SK-N-SH treated with all-trans-retinoic acid at 6 μM for 48 hours (cell line): ENCODE results near the gene IMMP2L.

ENCODE experiments used
- ATAC-seq: fragments of 200-7000 bp; cut with Tn5 transposase; 3 replicates; pipeline ENCODE4 v1.9.1; 2020; ENCODE audit warnings: mild to moderate bottlenecking, moderate library complexity
- ARNTL ChIP-seq: fragments of 450-650 bp; formaldehyde crosslinking; IDR thresholded peaks from 2 replicates; pipeline ENCODE4 v1.5.0; 2020; ENCODE audit warnings: low read depth, mild to moderate bottlenecking, moderate library complexity, borderline replicate concordance
- BACH2 ChIP-seq: fragments of 250-450 bp; sonication (Bioruptor Pico); IDR thresholded peaks from 2 replicates; pipeline ENCODE4 v1.9.0; 2021; ENCODE audit warnings: mild to moderate bottlenecking, borderline replicate concordance
- CREB5 ChIP-seq: fragments of 250-450 bp; sonication (Bioruptor Pico); IDR thresholded peaks from 2 replicates; pipeline ENCODE4 v1.5.1; 2020; ENCODE audit warnings: low read depth, mild to moderate bottlenecking, moderate library complexity
- CSDC2 ChIP-seq: fragments of 250-450 bp; sonication (Bioruptor Pico); IDR thresholded peaks from 2 replicates; pipeline ENCODE4 v1.5.0; 2020; ENCODE audit warnings: mild to moderate bottlenecking, moderate library complexity
- CSRNP3 ChIP-seq: fragments of 250-450 bp; sonication (Bioruptor Pico); IDR thresholded peaks from 2 replicates; pipeline ENCODE4 v1.5.1; 2021; ENCODE audit warnings: mild to moderate bottlenecking, moderate library complexity
- ESRRG ChIP-seq: fragments of 250-450 bp; sonication (Bioruptor Pico); IDR thresholded peaks from 2 replicates; pipeline ENCODE4 v1.6.1; 2021; ENCODE audit warnings: mild to moderate bottlenecking
- GLIS3 ChIP-seq: fragments of 250-450 bp; sonication (Bioruptor Pico); IDR thresholded peaks from 2 replicates; pipeline ENCODE4 v1.5.0; 2020; ENCODE audit warnings: mild to moderate bottlenecking, moderate library complexity
- ISL1 ChIP-seq: fragments of 250-450 bp; sonication (Bioruptor Pico); IDR thresholded peaks from 2 replicates; pipeline ENCODE4 v2.1.2; 2022; ENCODE audit warnings: mild to moderate bottlenecking, moderate library complexity
- OSR1 ChIP-seq: fragments of 250-450 bp; sonication (Bioruptor Pico); IDR thresholded peaks from 2 replicates; pipeline ENCODE4 v1.8.0; 2022; ENCODE audit warnings: moderate library complexity, mild to moderate bottlenecking, inconsistent platforms
- PATZ1 ChIP-seq: fragments of 250-450 bp; sonication (Bioruptor Pico); IDR thresholded peaks from 2 replicates; pipeline ENCODE4 v1.8.0; 2020; ENCODE audit warnings: mild to moderate bottlenecking, moderate library complexity, borderline replicate concordance
- POU6F1 ChIP-seq: fragments of 250-450 bp; sonication (Bioruptor Pico); IDR thresholded peaks from 2 replicates; pipeline ENCODE4 v1.8.0; 2021; ENCODE audit warnings: low read depth, mild to moderate bottlenecking, moderate library complexity, borderline replicate concordance
- PPARA ChIP-seq: fragments of 250-450 bp; sonication (Bioruptor Pico); IDR thresholded peaks from 2 replicates; pipeline ENCODE4 v1.5.0; 2020; ENCODE audit warnings: mild to moderate bottlenecking, borderline replicate concordance
- RARB ChIP-seq: fragments of 250-450 bp; sonication (Bioruptor Pico); IDR thresholded peaks from 2 replicates; pipeline ENCODE4 v1.8.0; 2021; ENCODE audit warnings: mild to moderate bottlenecking, moderate library complexity
- SNAI2 ChIP-seq: fragments of 250-450 bp; sonication (Bioruptor Pico); IDR thresholded peaks from 2 replicates; pipeline ENCODE4 v1.5.0; 2020; ENCODE audit warnings: mild to moderate bottlenecking, moderate library complexity
- TCF4 ChIP-seq: fragments of 250-450 bp; sonication (Bioruptor Pico); IDR thresholded peaks from 2 replicates; pipeline ENCODE4 v1.8.0; 2021; ENCODE audit warnings: mild to moderate bottlenecking, moderate library complexity, borderline replicate concordance
- TOX ChIP-seq: fragments of 250-450 bp; sonication (Bioruptor Pico); IDR thresholded peaks from 2 replicates; pipeline ENCODE4 v1.8.0; 2021; ENCODE audit warnings: mild to moderate bottlenecking, moderate library complexity, borderline replicate concordance
- ZFP30 ChIP-seq: fragments of 450-650 bp; formaldehyde crosslinking; IDR thresholded peaks from 2 replicates; pipeline ENCODE4 v1.5.0; 2022; ENCODE audit warnings: mild to moderate bottlenecking, moderate library complexity
- ZNF565 ChIP-seq: fragments of 450-650 bp; formaldehyde crosslinking; conservative IDR thresholded peaks from 2 replicates; pipeline ENCODE4 v1.5.0; 2020; ENCODE audit warnings: low read depth, mild to moderate bottlenecking, moderate library complexity

The IMMP2L gene

GRCh38 chr7:111071556-111071955 is 490.7 kb downstream of the IMMP2L start:
- TF ChIP-seq PATZ1 (CRISPR knock-in tag) (no peak), ISL1 (CRISPR knock-in tag) (no peak)
- ATAC-seq, result no peak

GRCh38 chr7:111068618-111069017 is 493.7 kb downstream of the IMMP2L start:
- TF ChIP-seq OSR1, result no peak
- no peak for TF ChIP-seq POU6F1 (CRISPR knock-in tag)
- TF ChIP-seq PPARA (CRISPR knock-in tag), result no peak
- TF ChIP-seq SNAI2 (CRISPR knock-in tag), result no peak
- no peak for TF ChIP-seq ZNF565 (CRISPR knock-in tag)
- TF ChIP-seq PATZ1 (CRISPR knock-in tag), result no peak
- no peak for TF ChIP-seq BACH2 (CRISPR knock-in tag)
- no peak for TF ChIP-seq ARNTL (CRISPR knock-in tag)
- no peak for TF ChIP-seq RARB (CRISPR knock-in tag)
- TF ChIP-seq ESRRG (CRISPR knock-in tag), result no peak
- no peak for ATAC-seq

GRCh38 chr7:111067682-111068081 is 494.6 kb downstream of the IMMP2L start:
- no peak for ATAC-seq
- no peak for TF ChIP-seq ZFP30 (CRISPR knock-in tag)
- TF ChIP-seq ISL1 (CRISPR knock-in tag), result no peak
- TF ChIP-seq ARNTL (CRISPR knock-in tag), result no peak
- no peak for TF ChIP-seq ZNF565 (CRISPR knock-in tag)
- no peak for TF ChIP-seq POU6F1 (CRISPR knock-in tag)
- no peak for TF ChIP-seq SNAI2 (CRISPR knock-in tag)
- no peak for TF ChIP-seq ESRRG (CRISPR knock-in tag)
- no peak for TF ChIP-seq CREB5 (CRISPR knock-in tag)
- no peak for TF ChIP-seq CSRNP3 (CRISPR knock-in tag)
- no peak for TF ChIP-seq BACH2 (CRISPR knock-in tag)
- no peak for TF ChIP-seq TCF4
- no peak for TF ChIP-seq PPARA (CRISPR knock-in tag)
- TF ChIP-seq CSDC2, result no peak
- TF ChIP-seq GLIS3 (CRISPR knock-in tag), result no peak
- no peak for TF ChIP-seq RARB (CRISPR knock-in tag)
- no peak for TF ChIP-seq TOX (CRISPR knock-in tag)
- no peak for TF ChIP-seq PATZ1 (CRISPR knock-in tag)
